OCI-M1 (cell line): ENCODE data around the gene ATP10B.

Experiments
- DNase-seq: peaks from one replicate; lab custom pipeline; 2025; lab: John Stamatoyannopoulos, UW

Gene ATP10B

GRCh38 chr5:160685695-160686094 is 166.3 kb downstream of the ATP10B start:
- DNase-seq = peak; percentile 67

GRCh38 chr5:160685219-160685618 is 166.8 kb downstream of the ATP10B start:
- no peak for DNase-seq

GRCh38 chr5:160679567-160680309 is 172.3 kb downstream of the ATP10B start:
- DNase-seq = no peak

- peak; percentile 20 for DNase-seq
These were observed 176.0 kb downstream of the ATP10B start for GRCh38 chr5:160675988-160676387.

GRCh38 chr5:160674901-160675300 is 177.1 kb downstream of the ATP10B start:
- DNase-seq = no peak

GRCh38 chr5:160672521-160672920 is 179.5 kb downstream of the ATP10B start:
- DNase-seq = no peak

GRCh38 chr5:160668356-160668755 is 183.7 kb downstream of the ATP10B start:
- DNase-seq = no peak

- DNase-seq = no peak
These were observed 184.9 kb downstream of the ATP10B start for GRCh38 chr5:160667160-160667559.

- no peak for DNase-seq
These were observed 186.6 kb downstream of the ATP10B start for GRCh38 chr5:160665460-160665859.

- DNase-seq = peak; percentile 15
These were observed 191.9 kb downstream of the ATP10B start for GRCh38 chr5:160660132-160660531.

- peak; percentile 47 for DNase-seq
These were observed 194.2 kb downstream of the ATP10B start for GRCh38 chr5:160657622-160658458.

GRCh38 chr5:160657068-160657507 is 194.9 kb downstream of the ATP10B start:
- DNase-seq = peak; percentile 90

- no peak for DNase-seq
These were observed 196.3 kb downstream of the ATP10B start for GRCh38 chr5:160655717-160656116.

GRCh38 chr5:160651692-160652645 is 200.0 kb downstream of the ATP10B start:
- peak; percentile 7 for DNase-seq

- peak; percentile 74 for DNase-seq
These were observed 202.7 kb downstream of the ATP10B start for GRCh38 chr5:160649304-160649703.

- DNase-seq = no peak
These were observed 206.0 kb downstream of the ATP10B start for GRCh38 chr5:160646033-160646432.

- peak; percentile 29 for DNase-seq
These were observed 208.3 kb downstream of the ATP10B start for GRCh38 chr5:160643616-160644240.

GRCh38 chr5:160641405-160641804 is 210.6 kb downstream of the ATP10B start:
- no peak for DNase-seq

- peak; percentile 9 for DNase-seq
These were observed 211.6 kb downstream of the ATP10B start for GRCh38 chr5:160640406-160640805.

GRCh38 chr5:160638161-160638742 is 213.8 kb downstream of the ATP10B start:
- DNase-seq = no peak
